A549 (cell line): ENCODE results near the gene PIGB.

Experiments
- CTCF ChIP-seq: fragments of >200 bp; sonication (Bioruptor Twin); formaldehyde crosslinking; IDR thresholded peaks from 3 replicates; pipeline ENCODE4 v1.5.1; 2016
- MAFK ChIP-seq: fragments of 450-650 bp; IDR thresholded peaks from 2 replicates; pipeline ENCODE4 v1.6.1; 2014; ENCODE audit not compliant: partially characterized antibody

GRCh38 chr15:55322467-55322866, 3.4 kb downstream of the PIGB start:
- no peak for TF ChIP-seq CTCF
- no peak for TF ChIP-seq MAFK
